Panc1 (cell line): ENCODE data around the gene ERCC6. TPM values are rescaled to one million over a fixed set of nuclear protein-coding genes. Genes with fewer than 3 reads are reported as not detected.

Experiments
- ATAC-seq: fragments of 200-7000 bp; cut with Tn5 transposase; 2 replicates; pipeline ENCODE4 v1.9.1; 2020; ENCODE audit warnings: mild to moderate bottlenecking, moderate library complexity
- BruUV-seq: library from RNA; stranded (reverse); fragments of 400-500 nt; replicated peaks from 2 replicates; lab custom pipeline; 2021; lab: Mats Ljungman, UMichigan
- CTCF ChIA-PET: fragments of 300-600 bp; sonication (Branson Sonifier 250); formaldehyde crosslinking; loops from one replicate; lab custom pipeline; 2022; ENCODE audit warnings: antibody characterized with exemption; lab: Charles Lee
- POLR2A ChIA-PET: fragments of 300-600 bp; sonication (Branson Sonifier 250); formaldehyde crosslinking; loops from one replicate; lab custom pipeline; 2022; ENCODE audit warnings: antibody characterized with exemption; lab: Charles Lee
- DNase-seq: peaks from one replicate; pipeline ENCODE4 v3.0.0-alpha.2; 2010; ENCODE audit warnings: low read depth, low spot score
- H3K27ac ChIP-seq: 2 replicates; pipeline ENCODE4 v1.5.1; 2011; ENCODE audit warnings: mild to moderate bottlenecking, low read length, inconsistent platforms
- H3K27me3 ChIP-seq: fragments of 200-500 bp; sonication (Bioruptor generic); 2 replicates; pipeline ENCODE4 v1.6.0; 2014; ENCODE audit warnings: low read length, inconsistent platforms; ENCODE audit not compliant: control insufficient read depth, insufficient read depth
- H3K36me3 ChIP-seq: fragments of 200-500 bp; sonication (Bioruptor generic); 2 replicates; pipeline ENCODE4 v1.5.1; 2014; ENCODE audit warnings: inconsistent platforms, mild to moderate bottlenecking, low read length, moderate library complexity; ENCODE audit not compliant: control insufficient read depth, insufficient read depth
- H3K4me1 ChIP-seq: 2 replicates; pipeline ENCODE4 v1.5.1; 2011; ENCODE audit warnings: inconsistent platforms, mild to moderate bottlenecking, low read length, moderate library complexity; ENCODE audit not compliant: control insufficient read depth, insufficient read depth
- H3K4me3 ChIP-seq, 2 experiments: 2 replicates each; pipeline ENCODE4 v1.5.1; 2011 to 2012; ENCODE audit warnings: low read depth in 2 of 2, low read length in 2 of 2, mild to moderate bottlenecking in 2 of 2, inconsistent platforms in 1 of 2, moderate library complexity in 1 of 2
- H3K9me3 ChIP-seq: fragments of 200-500 bp; sonication (Bioruptor generic); 2 replicates; pipeline ENCODE4 v1.5.1; 2014; ENCODE audit warnings: low read depth, mild to moderate bottlenecking, inconsistent platforms, low read length, moderate library complexity; ENCODE audit not compliant: control insufficient read depth, insufficient read depth
- POLR2AphosphoS5 ChIP-seq: IDR thresholded peaks from 2 replicates; pipeline ENCODE4 v1.6.1; 2012; ENCODE audit warnings: mild to moderate bottlenecking, low read depth, low read length, moderate library complexity
- SIN3A ChIP-seq: IDR thresholded peaks from 2 replicates; pipeline ENCODE4 v1.6.1; 2012; ENCODE audit warnings: low read depth, mild to moderate bottlenecking, low read length, moderate library complexity, borderline replicate concordance; ENCODE audit not compliant: insufficient read depth
- TCF7L2 ChIP-seq: IDR thresholded peaks from 2 replicates; pipeline ENCODE4 v1.6.1; 2011; ENCODE audit warnings: mild to moderate bottlenecking, low read depth, low read length, inconsistent platforms
- in situ Hi-C: cut with HindIII; loops from 2 replicates; pipeline ENCODE4 v1.10.0; 2016; ENCODE audit warnings: low sequenced_read_pairs, low pct_unique_long_range_greater_than_20kb
- intact Hi-C: fragments of 100-400 bp; cut with micrococcal nuclease; formaldehyde crosslinking; loops from one replicate; pipeline ENCODE4 v1.10.0; 2022; ENCODE audit not compliant: unreplicated experiment
- total RNA-seq: library from RNA; stranded (reverse); gene quantifications from one replicate; pipeline ENCODE4 v1.2.1, GENCODE V29; 2021; ENCODE audit not compliant: unreplicated experiment
- TF ChIP-seq, protein P1 (sequence below), 2 experiments: IDR thresholded peaks; 2 replicates each; pipeline ENCODE4 v1.6.1; 2011 to 2012; ENCODE audit warnings: low read depth in 2 of 2, control low read depth in 1 of 2, low read length in 1 of 2, mild to moderate bottlenecking in 1 of 2, moderate library complexity in 1 of 2; ENCODE audit not compliant: insufficient read depth in 1 of 2
- TF ChIP-seq, protein P2 (sequence below): fragments of 450-650 bp; IDR thresholded peaks from 2 replicates; pipeline ENCODE4 v1.5.1; 2017; ENCODE audit warnings: mild to moderate bottlenecking

ERCC6 gene
- total RNA-seq, 1 experiment from 2014 or later: 19.1 TPM

DNA sequence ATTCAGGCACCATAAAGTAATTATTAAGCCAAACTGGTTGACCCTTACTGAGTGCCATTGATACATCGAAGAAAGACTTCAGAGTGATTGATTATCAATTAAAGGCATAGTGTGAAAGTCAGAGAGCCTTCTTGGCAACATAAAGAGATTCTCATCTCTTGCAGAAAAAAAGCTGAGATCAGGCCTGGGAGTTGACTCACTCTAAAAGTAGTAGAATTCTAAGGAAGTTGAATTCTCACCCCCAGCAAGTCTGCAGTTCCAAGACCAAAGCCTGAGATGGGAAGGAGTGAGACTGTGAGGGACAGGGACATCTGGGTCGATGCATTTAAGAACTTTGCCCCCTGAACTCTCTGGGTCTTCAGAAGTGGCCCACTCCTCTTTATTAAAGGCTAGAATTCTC is 21.6 kb upstream of the ERCC6 start:
- no peak overlapping the region for H3K27ac ChIP-seq
- in situ Hi-C loops (no loop called here), intact Hi-C loops (no loop called here)
- DNase-seq (no peak), ATAC-seq (no peak)
- TF ChIP-seq TCF7L2: no peak
- TF ChIP-seq, protein P1, sequence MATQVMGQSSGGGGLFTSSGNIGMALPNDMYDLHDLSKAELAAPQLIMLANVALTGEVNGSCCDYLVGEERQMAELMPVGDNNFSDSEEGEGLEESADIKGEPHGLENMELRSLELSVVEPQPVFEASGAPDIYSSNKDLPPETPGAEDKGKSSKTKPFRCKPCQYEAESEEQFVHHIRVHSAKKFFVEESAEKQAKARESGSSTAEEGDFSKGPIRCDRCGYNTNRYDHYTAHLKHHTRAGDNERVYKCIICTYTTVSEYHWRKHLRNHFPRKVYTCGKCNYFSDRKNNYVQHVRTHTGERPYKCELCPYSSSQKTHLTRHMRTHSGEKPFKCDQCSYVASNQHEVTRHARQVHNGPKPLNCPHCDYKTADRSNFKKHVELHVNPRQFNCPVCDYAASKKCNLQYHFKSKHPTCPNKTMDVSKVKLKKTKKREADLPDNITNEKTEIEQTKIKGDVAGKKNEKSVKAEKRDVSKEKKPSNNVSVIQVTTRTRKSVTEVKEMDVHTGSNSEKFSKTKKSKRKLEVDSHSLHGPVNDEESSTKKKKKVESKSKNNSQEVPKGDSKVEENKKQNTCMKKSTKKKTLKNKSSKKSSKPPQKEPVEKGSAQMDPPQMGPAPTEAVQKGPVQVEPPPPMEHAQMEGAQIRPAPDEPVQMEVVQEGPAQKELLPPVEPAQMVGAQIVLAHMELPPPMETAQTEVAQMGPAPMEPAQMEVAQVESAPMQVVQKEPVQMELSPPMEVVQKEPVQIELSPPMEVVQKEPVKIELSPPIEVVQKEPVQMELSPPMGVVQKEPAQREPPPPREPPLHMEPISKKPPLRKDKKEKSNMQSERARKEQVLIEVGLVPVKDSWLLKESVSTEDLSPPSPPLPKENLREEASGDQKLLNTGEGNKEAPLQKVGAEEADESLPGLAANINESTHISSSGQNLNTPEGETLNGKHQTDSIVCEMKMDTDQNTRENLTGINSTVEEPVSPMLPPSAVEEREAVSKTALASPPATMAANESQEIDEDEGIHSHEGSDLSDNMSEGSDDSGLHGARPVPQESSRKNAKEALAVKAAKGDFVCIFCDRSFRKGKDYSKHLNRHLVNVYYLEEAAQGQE (IDR thresholded peaks at IDR 0.05; ENCODE audit: insufficient read depth in 1 of 2, low read depth in 2 of 2, low read length in 1 of 2): no peak
- no peak for TF ChIP-seq SIN3A
- no peak for TF ChIP-seq POLR2AphosphoS5
- TF ChIP-seq, protein P2, sequence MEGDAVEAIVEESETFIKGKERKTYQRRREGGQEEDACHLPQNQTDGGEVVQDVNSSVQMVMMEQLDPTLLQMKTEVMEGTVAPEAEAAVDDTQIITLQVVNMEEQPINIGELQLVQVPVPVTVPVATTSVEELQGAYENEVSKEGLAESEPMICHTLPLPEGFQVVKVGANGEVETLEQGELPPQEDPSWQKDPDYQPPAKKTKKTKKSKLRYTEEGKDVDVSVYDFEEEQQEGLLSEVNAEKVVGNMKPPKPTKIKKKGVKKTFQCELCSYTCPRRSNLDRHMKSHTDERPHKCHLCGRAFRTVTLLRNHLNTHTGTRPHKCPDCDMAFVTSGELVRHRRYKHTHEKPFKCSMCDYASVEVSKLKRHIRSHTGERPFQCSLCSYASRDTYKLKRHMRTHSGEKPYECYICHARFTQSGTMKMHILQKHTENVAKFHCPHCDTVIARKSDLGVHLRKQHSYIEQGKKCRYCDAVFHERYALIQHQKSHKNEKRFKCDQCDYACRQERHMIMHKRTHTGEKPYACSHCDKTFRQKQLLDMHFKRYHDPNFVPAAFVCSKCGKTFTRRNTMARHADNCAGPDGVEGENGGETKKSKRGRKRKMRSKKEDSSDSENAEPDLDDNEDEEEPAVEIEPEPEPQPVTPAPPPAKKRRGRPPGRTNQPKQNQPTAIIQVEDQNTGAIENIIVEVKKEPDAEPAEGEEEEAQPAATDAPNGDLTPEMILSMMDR: no peak
- no peak overlapping the region for H3K4me3 ChIP-seq
- H3K4me1 ChIP-seq: no peaks in the 10 kb centered on the region
- peaks cover 20% of the 10 kb centered on the region for H3K27me3 ChIP-seq
- no peaks in the 10 kb centered on the region for H3K36me3 ChIP-seq
- H3K9me3 ChIP-seq: peaks cover 5% of the 10 kb centered on the region; the same call in 1 of the 2 replicates
- POLR2A ChIA-PET: no interaction called here
- CTCF ChIA-PET: no interaction called here
- no TSS peak for BruUV-seq

DNA sequence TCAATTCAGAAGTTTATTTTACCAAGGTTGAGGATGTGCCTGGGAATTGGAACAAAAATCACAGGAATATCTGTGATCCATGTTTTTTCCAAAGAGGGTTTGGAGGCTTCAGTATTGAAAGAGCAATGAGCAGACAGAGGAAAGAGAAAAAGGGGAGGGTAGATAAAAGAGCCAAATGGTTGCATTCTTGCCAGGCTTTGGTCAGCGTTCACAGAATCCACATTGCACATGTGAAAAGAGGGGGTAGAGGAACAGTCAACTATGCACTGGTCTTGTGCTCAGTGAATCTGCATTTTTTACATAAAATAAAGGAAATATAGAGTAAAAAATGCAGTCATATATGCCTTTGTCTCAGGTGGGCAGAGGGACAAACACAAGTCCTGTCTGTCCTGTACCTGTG is 20.6 kb upstream of the ERCC6 start:
- peaks cover 18% of the 10 kb centered on the region for H3K27me3 ChIP-seq
- BruUV-seq: no TSS peak
- H3K36me3 ChIP-seq: no peaks in the 10 kb centered on the region
- DNase-seq: no peak
- H3K4me3 ChIP-seq: no peak overlapping the region
- H3K27ac ChIP-seq: no peak overlapping the region
- intact Hi-C loops: no loop called here
- no peaks in the 10 kb centered on the region for H3K4me1 ChIP-seq
- TF ChIP-seq POLR2AphosphoS5 (no peak), TCF7L2 (no peak), SIN3A (no peak)
- TF ChIP-seq, protein P2: no peak
- TF ChIP-seq, protein P1 (IDR thresholded peaks at IDR 0.05; ENCODE audit: insufficient read depth in 1 of 2, low read depth in 2 of 2, low read length in 1 of 2): no peak
- ChIA-PET POLR2A (no interaction called here), CTCF (no interaction called here)
- in situ Hi-C loops: no loop called here
- peaks cover 5% of the 10 kb centered on the region; the same call in 1 of the 2 replicates for H3K9me3 ChIP-seq
- ATAC-seq: no peak
